ENCODE measurements around the gene C3orf52.
A peak's percentile ranks its signal among the peaks of the same experiment; 100 is the strongest.

The C3orf52 gene

DNA sequence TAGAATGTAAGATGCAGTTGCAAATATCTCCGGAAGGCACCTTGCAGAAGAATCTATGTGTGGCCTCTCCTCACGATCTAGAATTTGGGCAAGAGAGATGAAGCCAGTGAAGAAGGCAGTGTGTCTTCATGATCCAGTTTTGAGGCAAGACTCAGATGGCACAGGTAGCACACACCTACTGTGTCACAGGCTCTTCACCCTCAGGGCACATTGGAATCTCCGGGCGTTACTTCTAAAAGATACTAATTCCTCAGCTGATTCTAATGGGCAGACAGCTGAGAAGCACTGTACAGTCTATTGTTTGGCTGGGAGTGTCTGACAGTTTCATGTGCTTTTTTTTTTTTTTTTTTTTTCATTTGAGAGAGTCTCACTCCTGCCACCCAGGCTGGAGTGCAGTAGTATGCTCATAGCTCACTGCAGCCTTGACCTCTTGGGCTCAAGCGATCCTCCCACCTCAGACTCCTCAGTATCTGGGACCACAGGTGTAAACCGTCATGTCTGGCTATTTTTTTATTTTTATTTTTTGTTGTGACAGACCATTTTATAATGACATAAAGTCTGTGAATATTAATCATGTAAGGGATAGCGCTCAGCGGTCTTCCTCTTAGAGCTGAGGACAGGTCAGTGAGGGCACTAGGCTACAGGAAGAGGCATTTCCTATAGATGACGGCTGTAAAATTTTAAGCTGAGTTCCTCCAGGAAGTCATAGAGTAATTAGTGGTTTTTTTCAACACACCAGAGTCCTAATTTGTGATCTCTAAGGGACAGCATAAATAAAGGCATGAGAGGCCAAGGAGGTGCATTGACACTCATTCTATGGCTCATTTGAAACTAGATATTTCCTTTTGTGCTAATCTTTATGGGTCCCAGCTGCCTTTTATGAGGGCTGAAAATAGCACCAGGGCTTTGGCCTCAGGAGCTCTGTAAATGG is 4.0 kb downstream of the C3orf52 start:
- no peak overlapping the region for H3K9ac ChIP-seq (ENCODE audit: low read length)
- H3K27me3 ChIP-seq (ENCODE audit: control insufficient read depth, insufficient read depth, low read length), result no peaks in the 10 kb centered on the region
- no peak overlapping the region for H3K27ac ChIP-seq (ENCODE audit: low read depth, low read length)
- no peak overlapping the region for H3K4me3 ChIP-seq (ENCODE audit: low read length)
- H3K4me1 ChIP-seq (ENCODE audit: control insufficient read depth, insufficient read depth, low read length), result peaks cover 2% of the 10 kb centered on the region
- H3K36me3 ChIP-seq (ENCODE audit: control insufficient read depth, insufficient read depth, low read length), result peaks cover 3% of the 10 kb centered on the region

DNA sequence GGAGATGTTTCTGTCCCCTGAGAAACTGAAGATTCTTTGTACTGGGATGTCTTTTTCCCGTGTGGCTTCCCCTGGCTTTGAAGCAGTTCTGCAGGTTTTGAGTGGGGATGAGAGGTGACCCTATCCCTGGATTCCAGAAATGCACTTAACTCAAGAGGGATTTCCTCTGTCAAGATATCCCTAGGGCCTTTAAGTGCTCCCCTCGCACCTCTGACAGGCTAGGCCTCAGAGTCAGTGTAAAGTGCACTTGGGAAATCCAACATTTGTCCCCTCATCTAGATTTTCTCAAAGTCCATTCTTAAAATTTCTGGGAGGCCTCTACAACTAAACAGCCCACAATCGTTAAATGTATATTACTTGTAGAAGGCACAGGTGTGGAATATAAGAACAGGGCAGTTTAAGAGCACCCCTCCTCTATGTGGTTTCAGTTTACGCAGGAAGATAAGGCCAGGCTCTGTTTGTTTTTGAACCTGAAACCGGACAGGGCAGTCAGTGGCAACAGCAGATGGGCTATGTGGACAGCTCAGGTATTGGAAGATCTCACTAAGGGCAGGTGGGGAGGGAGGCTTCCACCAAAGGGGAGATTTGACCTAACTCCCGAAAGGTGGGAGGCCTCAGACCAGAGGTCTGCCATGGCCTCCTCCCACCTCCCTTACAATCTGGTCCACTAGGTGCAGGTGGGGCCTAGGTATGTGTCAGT is 4.8 kb downstream of the C3orf52 start:
- no peaks in the 10 kb centered on the region for H3K4me1 ChIP-seq (ENCODE audit: control insufficient read depth, insufficient read depth, low read length)
- H3K36me3 ChIP-seq (ENCODE audit: control insufficient read depth, insufficient read depth, low read length), result peaks cover 4% of the 10 kb centered on the region
- no peak overlapping the region for H3K4me3 ChIP-seq (ENCODE audit: low read length)
- H3K9ac ChIP-seq (ENCODE audit: low read length), result no peak overlapping the region
- no peaks in the 10 kb centered on the region for H3K27me3 ChIP-seq (ENCODE audit: control insufficient read depth, insufficient read depth, low read length)
- H3K27ac ChIP-seq (ENCODE audit: low read depth, low read length), result no peak overlapping the region

DNA sequence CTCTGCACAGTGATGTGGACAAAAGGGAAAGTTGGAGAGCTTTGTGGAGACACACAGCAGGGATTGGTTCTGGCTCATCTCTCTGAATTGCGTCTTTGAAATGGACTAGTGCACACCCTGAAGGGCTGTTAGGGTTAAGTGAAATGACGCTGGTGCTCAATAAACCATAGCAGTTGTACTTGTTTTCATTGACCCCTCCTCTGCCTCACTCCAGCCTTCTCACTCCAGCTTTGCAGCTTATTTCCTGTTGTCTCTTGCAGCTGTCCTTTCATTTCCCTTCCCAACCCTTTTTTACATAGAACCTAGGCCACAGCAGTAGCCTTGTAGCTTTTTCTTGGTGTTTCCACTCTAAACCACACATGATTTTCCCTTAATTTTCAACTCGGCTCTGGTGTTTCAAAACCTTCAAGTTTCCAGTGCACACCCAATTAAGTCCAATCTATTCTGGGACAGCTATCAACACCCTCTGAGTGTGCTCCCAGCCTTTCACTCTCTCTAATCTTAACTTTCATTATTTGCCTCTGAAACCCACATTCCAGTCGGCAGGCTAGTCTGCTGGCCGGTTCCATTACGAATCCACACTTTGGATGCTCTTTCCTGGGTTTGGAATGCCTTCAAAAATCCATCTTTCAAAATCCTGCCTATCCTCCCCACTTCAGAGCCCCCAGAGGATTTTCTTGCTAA is 6.4 kb downstream of the C3orf52 start:
- Histone ChIP-seq H3K36me3 (ENCODE audit: control insufficient read depth, insufficient read depth, low read length) (peaks cover 4% of the 10 kb centered on the region), H3K9ac (ENCODE audit: low read length) (no peak overlapping the region), H3K4me3 (ENCODE audit: low read length) (peak overlapping the region; percentile 9), H3K27me3 (ENCODE audit: control insufficient read depth, insufficient read depth, low read length) (no peaks in the 10 kb centered on the region), H3K27ac (ENCODE audit: low read depth, low read length) (no peak overlapping the region), H3K4me1 (ENCODE audit: control insufficient read depth, insufficient read depth, low read length) (no peaks in the 10 kb centered on the region)

DNA sequence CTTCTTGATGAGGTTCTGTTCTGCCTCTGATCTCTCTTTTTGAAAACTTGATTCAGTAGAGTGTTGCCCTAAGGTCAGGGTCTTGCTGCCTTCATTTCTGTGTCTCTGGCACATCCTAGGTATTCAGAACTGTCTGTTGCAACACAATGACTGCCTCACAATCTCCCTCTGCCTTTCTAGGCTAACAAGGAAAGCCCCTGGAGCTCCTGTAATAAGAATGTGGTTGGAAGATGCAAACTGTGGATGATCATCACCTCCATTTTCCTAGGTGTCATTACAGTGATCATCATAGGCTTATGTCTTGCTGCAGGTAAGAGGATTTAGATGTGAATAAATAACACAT is 7.0 kb downstream of the C3orf52 start:
- Histone ChIP-seq H3K27me3 (ENCODE audit: control insufficient read depth, insufficient read depth, low read length) (no peaks in the 10 kb centered on the region), H3K9ac (ENCODE audit: low read length) (no peak overlapping the region), H3K4me3 (ENCODE audit: low read length) (no peak overlapping the region), H3K36me3 (ENCODE audit: control insufficient read depth, insufficient read depth, low read length) (peaks cover 4% of the 10 kb centered on the region), H3K4me1 (ENCODE audit: control insufficient read depth, insufficient read depth, low read length) (no peaks in the 10 kb centered on the region), H3K27ac (ENCODE audit: low read depth, low read length) (no peak overlapping the region)

DNA sequence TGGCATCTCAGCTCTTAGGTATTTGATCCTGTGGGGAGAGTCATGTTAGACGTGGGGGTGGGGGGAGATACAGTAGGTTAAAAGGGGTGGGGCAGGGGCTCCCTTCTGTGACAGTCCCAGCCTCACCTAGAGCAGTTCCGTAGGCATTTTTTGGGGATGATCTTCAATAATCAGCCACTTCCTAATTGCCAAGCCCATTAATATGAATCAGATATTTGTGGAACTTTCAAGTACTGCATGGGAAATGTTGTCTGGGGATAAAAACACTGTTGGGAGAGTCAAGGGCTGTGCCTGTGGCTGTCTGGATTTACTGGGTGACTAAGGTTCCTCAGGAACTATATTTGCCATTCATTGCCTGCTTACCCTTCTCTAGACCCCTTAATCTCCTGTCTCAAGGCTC is 9.5 kb downstream of the C3orf52 start:
- Histone ChIP-seq H3K9ac (ENCODE audit: low read length) (no peak overlapping the region), H3K27me3 (ENCODE audit: control insufficient read depth, insufficient read depth, low read length) (no peaks in the 10 kb centered on the region), H3K4me1 (ENCODE audit: control insufficient read depth, insufficient read depth, low read length) (no peaks in the 10 kb centered on the region), H3K36me3 (ENCODE audit: control insufficient read depth, insufficient read depth, low read length) (peaks cover 4% of the 10 kb centered on the region), H3K27ac (ENCODE audit: low read depth, low read length) (no peak overlapping the region), H3K4me3 (ENCODE audit: low read length) (no peak overlapping the region)

DNA sequence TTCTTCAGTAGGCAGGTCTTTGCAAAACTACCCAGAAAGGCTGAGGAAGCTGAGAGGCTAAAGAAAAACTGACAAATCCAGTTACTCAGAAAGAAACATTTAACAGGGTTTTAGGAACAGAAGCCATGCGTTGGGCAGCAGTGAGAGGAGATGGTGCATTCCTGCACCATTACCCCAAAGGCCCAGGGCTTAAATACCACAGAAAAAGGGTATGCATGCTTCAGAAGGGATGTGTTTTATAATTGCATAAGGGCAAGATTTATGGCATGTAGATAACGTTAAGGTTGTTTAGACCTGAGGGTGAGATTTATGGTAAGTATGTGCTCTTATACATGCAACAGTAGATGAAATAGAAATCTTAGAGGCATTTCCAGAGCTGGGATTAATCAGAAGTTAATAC is 10.0 kb downstream of the C3orf52 start:
- H3K27me3 ChIP-seq (ENCODE audit: control insufficient read depth, insufficient read depth, low read length), result no peaks in the 10 kb centered on the region
- H3K27ac ChIP-seq (ENCODE audit: low read depth, low read length), result no peak overlapping the region
- H3K4me3 ChIP-seq (ENCODE audit: low read length), result no peak overlapping the region
- no peak overlapping the region for H3K9ac ChIP-seq (ENCODE audit: low read length)
- peaks cover 4% of the 10 kb centered on the region for H3K36me3 ChIP-seq (ENCODE audit: control insufficient read depth, insufficient read depth, low read length)
- H3K4me1 ChIP-seq (ENCODE audit: control insufficient read depth, insufficient read depth, low read length), result no peaks in the 10 kb centered on the region

DNA sequence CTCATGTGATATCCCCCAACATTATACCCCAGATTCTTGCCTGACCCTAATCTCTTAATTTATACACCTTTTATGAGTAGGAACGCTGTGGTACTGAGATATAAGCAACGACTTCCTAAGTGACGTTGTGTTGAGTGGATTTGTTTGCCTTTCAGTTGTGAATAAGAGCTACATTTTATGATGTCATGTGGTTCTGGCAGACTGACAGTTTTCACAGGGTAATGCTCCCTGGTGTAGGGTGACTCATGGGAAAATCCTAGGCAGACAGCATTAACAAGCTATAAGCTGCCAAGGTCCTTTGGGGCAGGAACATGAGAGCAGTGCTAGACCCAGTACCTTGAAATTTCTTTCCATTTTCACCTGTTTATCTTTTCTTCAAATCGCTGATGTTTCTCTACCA is 11.2 kb downstream of the C3orf52 start:
- no peak overlapping the region for H3K9ac ChIP-seq (ENCODE audit: low read length)
- no peaks in the 10 kb centered on the region for H3K27me3 ChIP-seq (ENCODE audit: control insufficient read depth, insufficient read depth, low read length)
- peaks cover 4% of the 10 kb centered on the region for H3K36me3 ChIP-seq (ENCODE audit: control insufficient read depth, insufficient read depth, low read length)
- H3K4me1 ChIP-seq (ENCODE audit: control insufficient read depth, insufficient read depth, low read length), result no peaks in the 10 kb centered on the region
- H3K4me3 ChIP-seq (ENCODE audit: low read length), result no peak overlapping the region
- H3K27ac ChIP-seq (ENCODE audit: low read depth, low read length), result no peak overlapping the region

DNA sequence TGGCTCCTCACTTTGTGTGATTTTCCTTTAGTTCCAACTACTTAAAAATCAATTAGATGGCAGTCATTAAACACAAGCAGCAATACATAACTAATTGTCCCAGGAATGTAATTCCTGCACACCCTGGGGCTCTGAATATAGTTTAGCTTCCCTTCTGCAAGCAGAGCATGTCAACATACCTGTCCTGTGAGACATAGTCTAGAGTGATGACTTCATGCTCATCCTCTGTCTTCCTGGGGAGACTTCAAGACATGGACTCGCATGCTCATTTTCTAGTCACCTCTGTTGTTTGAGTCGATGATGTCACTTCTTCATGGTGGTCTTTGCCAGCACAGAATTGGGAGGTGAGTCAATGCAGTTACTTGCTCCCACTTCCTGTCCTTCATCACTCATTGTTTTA is 15.7 kb downstream of the C3orf52 start:
- H3K27me3 ChIP-seq (ENCODE audit: control insufficient read depth, insufficient read depth, low read length), result no peaks in the 10 kb centered on the region

DNA sequence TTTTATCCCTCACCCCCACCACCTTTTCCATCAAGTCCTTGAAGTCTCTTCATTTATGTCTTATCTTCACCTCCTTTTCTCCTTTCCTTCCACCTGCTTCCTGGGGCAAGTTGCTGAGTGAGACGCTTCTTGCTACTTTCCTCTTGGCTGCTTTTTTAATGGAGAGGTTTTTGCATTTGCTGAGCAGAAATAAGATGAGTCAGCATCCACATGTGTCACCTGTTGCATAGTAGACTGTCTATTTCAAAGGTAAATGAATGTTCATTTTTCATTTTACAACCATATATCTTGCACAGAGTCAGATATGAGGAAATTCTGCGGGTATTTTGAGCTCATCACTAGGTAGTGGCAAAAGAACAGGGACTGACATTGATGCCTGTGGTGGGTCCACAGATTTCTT is 18.6 kb downstream of the C3orf52 start:
- no peak overlapping the region for H3K27ac ChIP-seq (ENCODE audit: low read depth, low read length)
- no peak overlapping the region for H3K4me3 ChIP-seq (ENCODE audit: low read length)
- no peaks in the 10 kb centered on the region for H3K36me3 ChIP-seq (ENCODE audit: control insufficient read depth, insufficient read depth, low read length)
- H3K27me3 ChIP-seq (ENCODE audit: control insufficient read depth, insufficient read depth, low read length), result no peaks in the 10 kb centered on the region
- H3K9ac ChIP-seq (ENCODE audit: low read length), result no peak overlapping the region
- no peaks in the 10 kb centered on the region for H3K4me1 ChIP-seq (ENCODE audit: control insufficient read depth, insufficient read depth, low read length)

More for the DNA sequence above, 15.7 kb downstream of the C3orf52 start:
- Histone ChIP-seq H3K36me3 (ENCODE audit: control insufficient read depth, insufficient read depth, low read length) (no peaks in the 10 kb centered on the region), H3K4me3 (ENCODE audit: low read length) (no peak overlapping the region), H3K4me1 (ENCODE audit: control insufficient read depth, insufficient read depth, low read length) (no peaks in the 10 kb centered on the region), H3K9ac (ENCODE audit: low read length) (no peak overlapping the region), H3K27ac (ENCODE audit: low read depth, low read length) (no peak overlapping the region)

DNA sequence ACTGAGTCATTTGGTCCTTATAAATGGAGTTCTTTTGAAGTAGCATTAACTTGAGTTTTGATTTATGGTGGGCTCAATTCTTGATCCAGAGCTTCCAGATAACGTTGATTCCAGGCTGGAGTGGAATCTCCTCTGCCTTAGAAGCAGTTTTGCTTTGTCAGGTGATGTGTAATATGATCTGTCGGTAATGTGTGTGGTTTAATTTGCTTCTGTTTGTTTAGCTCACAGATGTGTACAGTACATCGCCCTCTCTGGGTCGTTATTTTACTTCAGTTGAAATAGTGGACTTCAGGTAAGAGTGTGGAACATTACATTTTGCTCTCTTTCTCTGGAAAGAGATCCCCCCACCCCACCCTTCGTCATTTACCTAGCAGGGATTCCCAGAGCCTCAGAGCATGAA is 23.1 kb downstream of the C3orf52 start:
- no peak overlapping the region for H3K9ac ChIP-seq (ENCODE audit: low read length)
- no peak overlapping the region for H3K27ac ChIP-seq (ENCODE audit: low read depth, low read length)
- H3K4me1 ChIP-seq (ENCODE audit: control insufficient read depth, insufficient read depth, low read length), result no peaks in the 10 kb centered on the region
- no peak overlapping the region for H3K4me3 ChIP-seq (ENCODE audit: low read length)
- no peaks in the 10 kb centered on the region for H3K36me3 ChIP-seq (ENCODE audit: control insufficient read depth, insufficient read depth, low read length)
- H3K27me3 ChIP-seq (ENCODE audit: control insufficient read depth, insufficient read depth, low read length), result no peaks in the 10 kb centered on the region

DNA sequence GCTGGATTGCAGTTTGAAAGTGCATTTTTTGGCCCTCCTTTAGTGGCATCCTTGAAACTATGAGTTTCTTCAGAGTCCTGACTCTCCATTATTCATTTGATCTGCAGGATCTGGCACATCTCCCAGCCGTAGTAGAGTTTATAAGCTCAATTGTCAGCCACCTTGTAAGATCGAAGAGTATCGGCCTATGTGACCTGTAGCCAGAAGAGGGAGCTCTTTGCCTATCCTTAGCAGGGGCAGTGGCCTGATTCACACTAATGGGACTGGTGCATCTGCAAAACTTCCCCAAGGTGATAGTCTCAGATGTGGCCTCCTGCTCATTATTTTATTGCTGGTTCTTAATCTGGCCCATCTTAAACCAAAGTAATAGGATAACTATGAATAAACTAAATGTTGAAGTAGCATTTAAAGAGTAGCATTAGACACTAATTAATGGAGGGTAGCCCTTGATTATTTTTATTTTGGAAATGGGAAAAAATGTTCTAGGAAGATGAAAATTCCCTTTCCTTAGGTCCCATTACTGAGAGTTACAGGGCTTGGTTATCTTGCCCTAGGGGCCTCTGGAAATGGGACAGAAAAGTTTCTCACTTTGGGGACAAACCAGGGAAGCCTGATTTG is 25.7 kb downstream of the C3orf52 start:
- no peaks in the 10 kb centered on the region for H3K4me1 ChIP-seq (ENCODE audit: control insufficient read depth, insufficient read depth, low read length)
- H3K27me3 ChIP-seq (ENCODE audit: control insufficient read depth, insufficient read depth, low read length), result no peaks in the 10 kb centered on the region
- H3K4me3 ChIP-seq (ENCODE audit: low read length), result no peak overlapping the region
- H3K27ac ChIP-seq (ENCODE audit: low read depth, low read length), result no peak overlapping the region
- H3K36me3 ChIP-seq (ENCODE audit: control insufficient read depth, insufficient read depth, low read length), result no peaks in the 10 kb centered on the region
- no peak overlapping the region for H3K9ac ChIP-seq (ENCODE audit: low read length)

DNA sequence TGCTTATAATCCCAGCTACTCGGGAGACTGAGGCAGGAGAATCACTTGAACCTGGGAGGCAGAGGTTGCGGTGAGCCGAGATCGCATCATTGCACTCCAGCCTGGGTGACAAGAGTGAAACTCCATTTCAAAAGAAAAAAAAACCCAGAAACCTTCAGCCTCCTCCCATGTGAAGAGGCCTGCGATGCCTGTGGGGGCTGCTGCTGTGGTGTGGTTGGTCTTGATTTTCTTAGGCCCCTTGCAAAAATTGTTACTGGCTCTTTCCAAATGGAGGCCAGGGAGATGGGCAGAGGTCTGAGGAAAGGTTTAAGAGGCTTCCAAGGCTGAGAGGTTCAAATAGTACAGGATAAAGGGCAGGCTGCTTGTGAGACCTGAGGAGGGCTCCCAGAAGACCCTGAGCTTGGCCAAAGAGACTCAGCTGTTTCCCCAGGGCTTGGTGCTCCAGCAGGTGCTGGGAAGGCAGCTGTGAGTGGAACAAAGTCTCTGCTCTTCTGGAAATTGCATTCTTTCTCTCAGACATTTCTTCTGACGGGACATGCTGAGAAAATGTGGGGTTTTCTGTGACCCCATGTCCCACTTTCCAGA is 28.5 kb downstream of the C3orf52 start:
- Histone ChIP-seq H3K4me3 (ENCODE audit: low read length) (no peak overlapping the region), H3K36me3 (ENCODE audit: control insufficient read depth, insufficient read depth, low read length) (no peaks in the 10 kb centered on the region), H3K9ac (ENCODE audit: low read length) (no peak overlapping the region), H3K27ac (ENCODE audit: low read depth, low read length) (no peak overlapping the region), H3K27me3 (ENCODE audit: control insufficient read depth, insufficient read depth, low read length) (no peaks in the 10 kb centered on the region), H3K4me1 (ENCODE audit: control insufficient read depth, insufficient read depth, low read length) (no peaks in the 10 kb centered on the region)
